GM23338 (cell line): ENCODE measurements around the gene CDHR5. TPM values are rescaled to one million over a fixed set of nuclear protein-coding genes. Genes with fewer than 3 reads are reported as not detected.

Source experiments
- ATAC-seq: fragments of 200-7000 bp; cut with Tn5 transposase; 3 replicates; pipeline ENCODE4 v1.9.1; 2020
- DNase-seq: peaks from one replicate; pipeline ENCODE4 v3.0.0-alpha.2; 2015; ENCODE audit warnings: low spot score
- H2AFZ ChIP-seq: fragments of 200-600 bp; sonication (generic); 2 replicates; pipeline ENCODE4 v1.8.0; 2016; ENCODE audit warnings: antibody characterized with exemption, mild to moderate bottlenecking, moderate library complexity
- H3F3A ChIP-seq: fragments of 200-600 bp; sonication (generic); replicated peaks from 2 replicates; pipeline ENCODE4 v1.8.0; 2017; ENCODE audit warnings: antibody characterized with exemption, mixed run types, low read depth
- H3K27ac ChIP-seq: fragments of 200-600 bp; sonication (generic); 2 replicates; pipeline ENCODE4 v1.6.1; 2016; ENCODE audit warnings: low read depth
- H3K27me3 ChIP-seq: fragments of 200-600 bp; sonication (generic); 2 replicates; pipeline ENCODE4 v1.8.0; 2016; ENCODE audit warnings: mild to moderate bottlenecking, mixed run types, moderate library complexity; ENCODE audit not compliant: insufficient read depth
- H3K36me3 ChIP-seq: fragments of 200-600 bp; sonication (generic); 2 replicates; pipeline ENCODE4 v1.8.0; 2016; ENCODE audit warnings: mild to moderate bottlenecking; ENCODE audit not compliant: insufficient read depth
- H3K4me1 ChIP-seq: fragments of 200-600 bp; sonication (generic); 2 replicates; pipeline ENCODE4 v1.8.0; 2016; ENCODE audit warnings: mild to moderate bottlenecking, moderate library complexity; ENCODE audit not compliant: insufficient read depth
- H3K4me2 ChIP-seq: fragments of 200-600 bp; sonication (generic); 2 replicates; pipeline ENCODE4 v1.7.1; 2017; ENCODE audit warnings: mixed run types
- H3K4me3 ChIP-seq: fragments of 200-600 bp; sonication (generic); 2 replicates; pipeline ENCODE4 v1.6.1; 2016; ENCODE audit warnings: mixed run types
- H3K79me2 ChIP-seq: fragments of 200-600 bp; sonication (generic); replicated peaks from 2 replicates; pipeline ENCODE4 v1.8.0; 2017; ENCODE audit warnings: mild to moderate bottlenecking; ENCODE audit not compliant: insufficient read depth
- H3K9me2 ChIP-seq: fragments of 200-600 bp; sonication (generic); 2 replicates; pipeline ENCODE4 v1.8.0; 2017; ENCODE audit not compliant: insufficient read depth
- H4K20me1 ChIP-seq: fragments of 200-600 bp; sonication (generic); replicated peaks from 2 replicates; pipeline ENCODE4 v1.8.0; 2017; ENCODE audit warnings: mild to moderate bottlenecking; ENCODE audit not compliant: insufficient read depth
- H3K27ac Mint-ChIP-seq: 2 replicates; pipeline ENCODE4 v1.8.0; 2020; ENCODE audit warnings: inconsistent platforms, mild to moderate bottlenecking, moderate library complexity, mixed read lengths
- H3K27me3 Mint-ChIP-seq: 3 replicates; pipeline ENCODE4 v1.8.0; 2022; ENCODE audit warnings: low read depth, mild to moderate bottlenecking, moderate library complexity, mixed read lengths, inconsistent platforms; ENCODE audit not compliant: insufficient read depth, poor library complexity
- H3K36me3 Mint-ChIP-seq: 3 replicates; pipeline ENCODE4 v1.8.0; 2021; ENCODE audit warnings: low read depth, mild to moderate bottlenecking, inconsistent platforms, moderate library complexity, mixed read lengths
- H3K4me1 Mint-ChIP-seq: 3 replicates; pipeline ENCODE4 v1.8.0; 2020; ENCODE audit warnings: mild to moderate bottlenecking, inconsistent platforms, mixed read lengths
- H3K4me3 Mint-ChIP-seq: 3 replicates; pipeline ENCODE4 v1.8.0; 2021; ENCODE audit warnings: moderate library complexity, mild to moderate bottlenecking, inconsistent platforms, mixed read lengths
- H3K9me3 Mint-ChIP-seq: 3 replicates; pipeline ENCODE4 v1.8.0; 2020; ENCODE audit warnings: moderate library complexity, mild to moderate bottlenecking, inconsistent platforms, mixed read lengths
- CREB1 ChIP-seq: fragments of 250-450 bp; sonication (Bioruptor Pico); IDR thresholded peaks from 2 replicates; pipeline ENCODE4 v1.5.0; 2020; ENCODE audit warnings: low read depth, mild to moderate bottlenecking, moderate library complexity
- EZH2 ChIP-seq: fragments of 200-600 bp; sonication (generic); IDR thresholded peaks from one replicate; pipeline ENCODE4 v1.8.0; 2017; ENCODE audit warnings: antibody characterized with exemption, mild to moderate bottlenecking, low read depth; ENCODE audit not compliant: unreplicated experiment
- EZH2phosphoT487 ChIP-seq: fragments of 200-600 bp; sonication (generic); IDR thresholded peaks from one replicate; pipeline ENCODE4 v1.8.1; 2018; ENCODE audit warnings: antibody characterized with exemption; ENCODE audit not compliant: unreplicated experiment
- JUNB ChIP-seq: IDR thresholded peaks from one replicate; pipeline ENCODE4 v1.6.1; 2016; ENCODE audit warnings: antibody characterized with exemption; ENCODE audit not compliant: unreplicated experiment
- NANOG ChIP-seq: IDR thresholded peaks from 2 replicates; pipeline ENCODE4 v1.6.1; 2016; ENCODE audit warnings: antibody characterized with exemption, borderline replicate concordance
- POLR2AphosphoS5 ChIP-seq: IDR thresholded peaks from 2 replicates; pipeline ENCODE4 v1.6.1; 2016; ENCODE audit warnings: antibody characterized with exemption, low read depth
- polyA plus RNA-seq: library from polyadenylated mRNA; unstranded; fragments of >200 nt; fragmentation: Nextera tagmentation; extraction: Ambion mirVana; gene quantifications from 2 replicates; pipeline ENCODE4 v1.2.1, GENCODE V29; 2016
- total RNA-seq: library from RNA; depleted of rRNA; stranded (reverse); fragments of >200 nt; shearing (Covaris generic); gene quantifications from 2 replicates; pipeline ENCODE4 v1.2.3, GENCODE V29; 2014
- TF ChIP-seq, protein P1 (sequence below): fragments of 250-450 bp; sonication (Bioruptor Pico); IDR thresholded peaks from 2 replicates; pipeline ENCODE4 v1.5.0; 2020; ENCODE audit warnings: mild to moderate bottlenecking, moderate library complexity
- TF ChIP-seq, protein P2 (sequence below): IDR thresholded peaks from 2 replicates; pipeline ENCODE4 v1.6.1; 2016; ENCODE audit warnings: antibody characterized with exemption

The CDHR5 gene
- total and polyA plus RNA-seq, 2 experiments from 2014 or later = not detected

DNA sequence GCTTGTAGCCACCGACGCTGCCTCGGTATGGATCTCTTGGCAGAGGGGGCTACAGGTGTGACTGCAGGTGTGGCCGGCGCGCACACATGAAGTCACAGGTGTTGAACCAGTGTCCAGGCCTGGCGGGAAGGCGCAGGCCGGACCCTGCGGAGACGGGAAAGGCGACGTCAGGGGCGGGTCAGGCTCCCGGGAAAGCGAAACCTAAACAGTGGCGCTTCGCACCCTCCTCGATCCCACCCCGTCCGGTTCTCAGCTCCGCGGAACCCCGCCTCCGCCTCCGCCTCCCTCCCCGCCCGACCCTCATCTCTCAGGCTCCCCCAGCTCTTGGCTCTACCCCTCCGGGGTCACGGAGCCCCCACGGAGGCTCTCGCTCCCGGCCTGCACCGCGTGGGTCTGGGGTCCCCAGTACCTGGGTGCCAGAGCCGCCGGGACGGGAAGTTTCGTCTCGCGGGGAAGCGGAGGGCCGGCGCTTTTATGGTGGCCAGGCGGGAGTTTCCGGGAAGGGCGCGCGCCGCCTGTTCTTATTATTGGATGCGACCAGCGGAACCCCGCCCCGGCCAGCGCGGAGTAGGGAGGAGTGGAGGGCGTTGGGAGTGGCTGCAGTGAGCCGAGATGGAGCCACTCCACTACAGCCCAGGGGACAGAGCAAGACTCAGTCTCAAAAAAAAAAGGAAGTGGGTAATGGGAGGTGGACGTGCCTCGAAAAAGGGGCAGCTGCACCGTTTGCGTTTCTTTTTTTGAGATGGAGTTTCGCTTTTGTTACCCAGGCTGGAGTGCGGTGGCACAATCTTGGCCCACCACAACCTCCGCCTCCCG lies 9.0 kb downstream of the CDHR5 start, which contains the start of gene IRF7:
Gene IRF7 (minus strand): TSS at position 447 of the 816 bp plus-strand sequence. CDS start 586 bp downstream, outside the sequence.
- H3K4me1 ChIP-seq = peaks cover 11% of the 10 kb centered on the region; the same call in 1 of the 2 replicates
- ATAC-seq = peak; percentile 76
- no peaks in the 10 kb centered on the region for H3K9me3 Mint-ChIP-seq

DNA sequence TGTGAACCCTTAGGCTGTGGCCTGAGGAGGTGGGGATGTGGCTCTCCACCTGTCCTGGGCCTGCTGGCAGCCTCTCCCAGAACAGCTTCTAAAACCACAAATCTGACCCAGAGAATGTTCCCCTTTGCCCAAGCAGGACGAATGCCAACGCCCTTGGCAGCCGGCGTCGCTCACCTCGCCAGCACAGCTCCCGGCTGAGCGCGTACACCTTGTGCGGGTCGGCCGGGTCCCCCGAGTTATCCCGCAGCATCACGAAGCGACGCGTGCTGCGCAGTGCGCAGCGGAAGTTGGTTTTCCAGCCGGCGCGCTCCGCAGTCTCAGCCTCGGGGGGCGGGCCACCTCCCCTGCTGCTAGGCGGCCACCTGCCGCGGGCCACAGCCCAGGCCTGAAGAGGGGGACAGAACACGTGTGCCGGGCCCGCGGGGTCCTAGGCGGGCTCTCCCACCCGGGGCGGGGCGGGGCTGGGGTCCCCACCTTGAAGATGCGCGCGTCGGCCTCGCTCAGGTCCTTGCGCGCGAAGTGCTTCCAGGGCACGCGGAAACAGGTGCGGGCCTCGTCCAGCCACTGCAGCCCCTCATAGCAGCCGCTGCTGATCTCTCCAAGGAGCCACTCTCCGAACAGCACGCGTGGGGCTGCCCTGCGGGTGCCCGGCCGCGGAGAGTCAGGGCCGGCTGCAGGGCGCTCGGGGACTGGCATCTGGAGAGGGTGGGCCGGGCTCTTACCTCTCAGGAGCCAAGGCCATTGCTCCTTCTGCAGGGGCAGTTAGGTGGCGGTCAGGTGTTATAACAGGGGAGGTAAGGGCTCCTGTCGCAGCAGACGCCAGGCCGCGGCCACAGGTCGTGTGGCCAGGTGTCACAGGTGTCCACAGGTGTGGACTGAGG lies 9.9 kb downstream of the CDHR5 start:
- no peak for DNase-seq
- H3K27me3 ChIP-seq = no peaks in the 10 kb centered on the region
- H3K79me2 ChIP-seq = no peaks in the 10 kb centered on the region
- peaks cover 8% of the 10 kb centered on the region for H3K27me3 Mint-ChIP-seq
- H3K9me3 Mint-ChIP-seq = no peaks in the 10 kb centered on the region
- peaks cover 36% of the 10 kb centered on the region for H3F3A ChIP-seq
- H3K27ac Mint-ChIP-seq = peak overlapping the region; percentile 89
- H4K20me1 ChIP-seq = peaks cover 18% of the 10 kb centered on the region; the same call in 1 of the 2 replicates
- H3K4me3 ChIP-seq = peak overlapping the region; percentile 94
- peak overlapping the region; percentile 81 for H3K4me3 Mint-ChIP-seq
- peaks cover 5% of the 10 kb centered on the region for H3K4me1 Mint-ChIP-seq
- H2AFZ ChIP-seq = no peak overlapping the region
- H3K4me2 ChIP-seq = peak overlapping the region; percentile 89
- H3K36me3 Mint-ChIP-seq = peaks cover 20% of the 10 kb centered on the region
- H3K27ac ChIP-seq = no peak overlapping the region
- ATAC-seq = peak; percentile 2
- TF ChIP-seq, protein P1, sequence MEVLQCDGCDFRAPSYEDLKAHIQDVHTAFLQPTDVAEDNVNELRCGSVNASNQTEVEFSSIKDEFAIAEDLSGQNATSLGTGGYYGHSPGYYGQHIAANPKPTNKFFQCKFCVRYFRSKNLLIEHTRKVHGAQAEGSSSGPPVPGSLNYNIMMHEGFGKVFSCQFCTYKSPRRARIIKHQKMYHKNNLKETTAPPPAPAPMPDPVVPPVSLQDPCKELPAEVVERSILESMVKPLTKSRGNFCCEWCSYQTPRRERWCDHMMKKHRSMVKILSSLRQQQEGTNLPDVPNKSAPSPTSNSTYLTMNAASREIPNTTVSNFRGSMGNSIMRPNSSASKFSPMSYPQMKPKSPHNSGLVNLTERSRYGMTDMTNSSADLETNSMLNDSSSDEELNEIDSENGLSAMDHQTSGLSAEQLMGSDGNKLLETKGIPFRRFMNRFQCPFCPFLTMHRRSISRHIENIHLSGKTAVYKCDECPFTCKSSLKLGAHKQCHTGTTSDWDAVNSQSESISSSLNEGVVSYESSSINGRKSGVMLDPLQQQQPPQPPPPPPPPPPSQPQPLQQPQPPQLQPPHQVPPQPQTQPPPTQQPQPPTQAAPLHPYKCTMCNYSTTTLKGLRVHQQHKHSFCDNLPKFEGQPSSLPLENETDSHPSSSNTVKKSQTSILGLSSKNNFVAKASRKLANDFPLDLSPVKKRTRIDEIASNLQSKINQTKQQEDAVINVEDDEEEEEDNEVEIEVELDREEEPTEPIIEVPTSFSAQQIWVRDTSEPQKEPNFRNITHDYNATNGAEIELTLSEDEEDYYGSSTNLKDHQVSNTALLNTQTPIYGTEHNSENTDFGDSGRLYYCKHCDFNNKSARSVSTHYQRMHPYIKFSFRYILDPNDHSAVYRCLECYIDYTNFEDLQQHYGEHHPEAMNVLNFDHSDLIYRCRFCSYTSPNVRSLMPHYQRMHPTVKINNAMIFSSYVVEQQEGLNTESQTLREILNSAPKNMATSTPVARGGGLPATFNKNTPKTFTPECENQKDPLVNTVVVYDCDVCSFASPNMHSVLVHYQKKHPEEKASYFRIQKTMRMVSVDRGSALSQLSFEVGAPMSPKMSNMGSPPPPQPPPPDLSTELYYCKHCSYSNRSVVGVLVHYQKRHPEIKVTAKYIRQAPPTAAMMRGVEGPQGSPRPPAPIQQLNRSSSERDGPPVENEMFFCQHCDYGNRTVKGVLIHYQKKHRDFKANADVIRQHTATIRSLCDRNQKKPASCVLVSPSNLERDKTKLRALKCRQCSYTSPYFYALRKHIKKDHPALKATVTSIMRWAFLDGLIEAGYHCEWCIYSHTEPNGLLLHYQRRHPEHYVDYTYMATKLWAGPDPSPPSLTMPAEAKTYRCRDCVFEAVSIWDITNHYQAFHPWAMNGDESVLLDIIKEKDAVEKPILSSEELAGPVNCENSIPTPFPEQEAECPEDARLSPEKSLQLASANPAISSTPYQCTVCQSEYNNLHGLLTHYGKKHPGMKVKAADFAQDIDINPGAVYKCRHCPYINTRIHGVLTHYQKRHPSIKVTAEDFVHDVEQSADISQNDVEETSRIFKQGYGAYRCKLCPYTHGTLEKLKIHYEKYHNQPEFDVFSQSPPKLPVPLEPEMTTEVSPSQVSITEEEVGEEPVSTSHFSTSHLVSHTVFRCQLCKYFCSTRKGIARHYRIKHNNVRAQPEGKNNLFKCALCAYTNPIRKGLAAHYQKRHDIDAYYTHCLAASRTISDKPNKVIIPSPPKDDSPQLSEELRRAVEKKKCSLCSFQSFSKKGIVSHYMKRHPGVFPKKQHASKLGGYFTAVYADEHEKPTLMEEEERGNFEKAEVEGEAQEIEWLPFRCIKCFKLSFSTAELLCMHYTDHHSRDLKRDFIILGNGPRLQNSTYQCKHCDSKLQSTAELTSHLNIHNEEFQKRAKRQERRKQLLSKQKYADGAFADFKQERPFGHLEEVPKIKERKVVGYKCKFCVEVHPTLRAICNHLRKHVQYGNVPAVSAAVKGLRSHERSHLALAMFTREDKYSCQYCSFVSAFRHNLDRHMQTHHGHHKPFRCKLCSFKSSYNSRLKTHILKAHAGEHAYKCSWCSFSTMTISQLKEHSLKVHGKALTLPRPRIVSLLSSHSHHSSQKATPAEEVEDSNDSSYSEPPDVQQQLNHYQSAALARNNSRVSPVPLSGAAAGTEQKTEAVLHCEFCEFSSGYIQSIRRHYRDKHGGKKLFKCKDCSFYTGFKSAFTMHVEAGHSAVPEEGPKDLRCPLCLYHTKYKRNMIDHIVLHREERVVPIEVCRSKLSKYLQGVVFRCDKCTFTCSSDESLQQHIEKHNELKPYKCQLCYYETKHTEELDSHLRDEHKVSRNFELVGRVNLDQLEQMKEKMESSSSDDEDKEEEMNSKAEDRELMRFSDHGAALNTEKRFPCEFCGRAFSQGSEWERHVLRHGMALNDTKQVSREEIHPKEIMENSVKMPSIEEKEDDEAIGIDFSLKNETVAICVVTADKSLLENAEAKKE (CRISPR knock-in tag) = no peak
- TF ChIP-seq JUNB (no peak), EZH2phosphoT487 (no peak), EZH2 (no peak)
- TF ChIP-seq, protein P2, sequence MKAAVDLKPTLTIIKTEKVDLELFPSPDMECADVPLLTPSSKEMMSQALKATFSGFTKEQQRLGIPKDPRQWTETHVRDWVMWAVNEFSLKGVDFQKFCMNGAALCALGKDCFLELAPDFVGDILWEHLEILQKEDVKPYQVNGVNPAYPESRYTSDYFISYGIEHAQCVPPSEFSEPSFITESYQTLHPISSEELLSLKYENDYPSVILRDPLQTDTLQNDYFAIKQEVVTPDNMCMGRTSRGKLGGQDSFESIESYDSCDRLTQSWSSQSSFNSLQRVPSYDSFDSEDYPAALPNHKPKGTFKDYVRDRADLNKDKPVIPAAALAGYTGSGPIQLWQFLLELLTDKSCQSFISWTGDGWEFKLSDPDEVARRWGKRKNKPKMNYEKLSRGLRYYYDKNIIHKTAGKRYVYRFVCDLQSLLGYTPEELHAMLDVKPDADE = no peak
- peaks cover 11% of the 10 kb centered on the region; the same call in 1 of the 2 replicates for H3K4me1 ChIP-seq
- no peaks in the 10 kb centered on the region for H3K9me2 ChIP-seq
- no peaks in the 10 kb centered on the region for H3K36me3 ChIP-seq

More for the DNA sequence above, 9.0 kb downstream of the CDHR5 start, which contains the start of gene IRF7:
- H3K27me3 ChIP-seq = no peaks in the 10 kb centered on the region
- TF ChIP-seq POLR2AphosphoS5 (peak; percentile 77), EZH2 (no peak), EZH2phosphoT487 (no peak), NANOG (no peak), CREB1 (CRISPR knock-in tag) (peak; percentile 68)
- TF ChIP-seq, protein P2 = peak; percentile 22; the same call in 1 of the 2 replicates
- H3K79me2 ChIP-seq = no peaks in the 10 kb centered on the region
- H3K4me3 Mint-ChIP-seq = peak within 1 kb of the TSS; percentile 81
- no peaks in the 10 kb centered on the region for H3K9me2 ChIP-seq
- no peak within 1 kb of the TSS for H3K27ac ChIP-seq
- peak within 1 kb of the TSS; percentile 89 for H3K27ac Mint-ChIP-seq
- peak; percentile 95 for DNase-seq
- peaks cover 8% of the 10 kb centered on the region for H3K27me3 Mint-ChIP-seq
- H3F3A ChIP-seq = peaks cover 34% of the 10 kb centered on the region
- H3K36me3 ChIP-seq = no peaks in the 10 kb centered on the region
- peak within 1 kb of the TSS; percentile 89 for H3K4me2 ChIP-seq
- peak within 1 kb of the TSS; percentile 85 for H2AFZ ChIP-seq
- peaks cover 16% of the 10 kb centered on the region for H3K36me3 Mint-ChIP-seq
- peak within 1 kb of the TSS; percentile 94 for H3K4me3 ChIP-seq
- H3K4me1 Mint-ChIP-seq = peaks cover 5% of the 10 kb centered on the region
- peaks cover 16% of the 10 kb centered on the region; the same call in 1 of the 2 replicates for H4K20me1 ChIP-seq
